OCI-LY3 (cell line): ENCODE results near the gene CECR2.
"Not testable (repeated sequence)": the region's sequence is repeated elsewhere in the genome, so short reads cannot be mapped to it uniquely, and the experiment has no call there.

Experiments used
- H2AFZ ChIP-seq: fragments of 200-600, 300-600 bp; shearing (Covaris generic); 2 replicates; pipeline ENCODE4 v1.6.0; 2014; ENCODE audit warnings: antibody characterized with exemption, low read depth, low read length
- H3K27ac ChIP-seq: fragments of 200-600, 300-600 bp; sonication (generic); 2 replicates; pipeline ENCODE4 v1.5.1; 2014; ENCODE audit warnings: mild to moderate bottlenecking, low read length, moderate library complexity, mixed read lengths
- H3K27me3 ChIP-seq: fragments of 200-600, 300-600 bp; sonication (generic); 2 replicates; pipeline ENCODE4 v1.6.1; 2014; ENCODE audit warnings: low read depth, low read length, mixed read lengths
- H3K36me3 ChIP-seq: fragments of 200-600, 300-600 bp; sonication (generic); replicated peaks from 2 replicates; pipeline ENCODE3; 2014; ENCODE audit warnings: low read depth, low read length, mixed read lengths
- H3K4me1 ChIP-seq: fragments of 300-600, 200-600 bp; sonication (generic); 2 replicates; pipeline ENCODE4 v1.6.1; 2014; ENCODE audit warnings: low read length, mixed read lengths
- H3K4me2 ChIP-seq: fragments of 200-600, 300-600 bp; sonication (generic); 2 replicates; pipeline ENCODE4 v1.6.1; 2014; ENCODE audit warnings: low read length, mixed read lengths
- H3K4me3 ChIP-seq: fragments of 300-600, 200-600 bp; sonication (generic); 2 replicates; pipeline ENCODE4 v1.5.1; 2014; ENCODE audit warnings: antibody characterized with exemption, mild to moderate bottlenecking, low read length, moderate library complexity
- H3K79me2 ChIP-seq: fragments of 300-600, 200-600 bp; shearing (Covaris generic); 2 replicates; pipeline ENCODE4 v1.6.1; 2014; ENCODE audit warnings: mild to moderate bottlenecking, low read length, mixed read lengths
- H3K9ac ChIP-seq: fragments of 300-600, 200-600 bp; shearing (Covaris generic); 2 replicates; pipeline ENCODE4 v1.6.0; 2014; ENCODE audit warnings: mild to moderate bottlenecking, low read length, moderate library complexity
- H3K9me3 ChIP-seq: fragments of 200-600, 300-600 bp; shearing (Covaris generic); 2 replicates; pipeline ENCODE4 v1.6.1; 2014; ENCODE audit warnings: low read length, mixed read lengths; ENCODE audit not compliant: insufficient read depth
- H4K20me1 ChIP-seq: fragments of 200-600, 300-600 bp; sonication (generic); 2 replicates; pipeline ENCODE4 v1.6.1; 2016; ENCODE audit warnings: low read length, mixed read lengths; ENCODE audit not compliant: insufficient read depth
- EZH2phosphoT487 ChIP-seq: fragments of 200-600 bp; shearing (Covaris generic); IDR thresholded peaks from 2 replicates; pipeline ENCODE4 v1.6.1; 2018; ENCODE audit warnings: antibody characterized with exemption, mixed run types, low read depth
- TF ChIP-seq, protein P1 (sequence below): fragments of 200-600, 300-600 bp; sonication (generic); IDR thresholded peaks from 2 replicates; pipeline ENCODE4 v1.5.1; 2014; ENCODE audit warnings: antibody characterized with exemption, low read length, low read depth

The CECR2 gene

DNA sequence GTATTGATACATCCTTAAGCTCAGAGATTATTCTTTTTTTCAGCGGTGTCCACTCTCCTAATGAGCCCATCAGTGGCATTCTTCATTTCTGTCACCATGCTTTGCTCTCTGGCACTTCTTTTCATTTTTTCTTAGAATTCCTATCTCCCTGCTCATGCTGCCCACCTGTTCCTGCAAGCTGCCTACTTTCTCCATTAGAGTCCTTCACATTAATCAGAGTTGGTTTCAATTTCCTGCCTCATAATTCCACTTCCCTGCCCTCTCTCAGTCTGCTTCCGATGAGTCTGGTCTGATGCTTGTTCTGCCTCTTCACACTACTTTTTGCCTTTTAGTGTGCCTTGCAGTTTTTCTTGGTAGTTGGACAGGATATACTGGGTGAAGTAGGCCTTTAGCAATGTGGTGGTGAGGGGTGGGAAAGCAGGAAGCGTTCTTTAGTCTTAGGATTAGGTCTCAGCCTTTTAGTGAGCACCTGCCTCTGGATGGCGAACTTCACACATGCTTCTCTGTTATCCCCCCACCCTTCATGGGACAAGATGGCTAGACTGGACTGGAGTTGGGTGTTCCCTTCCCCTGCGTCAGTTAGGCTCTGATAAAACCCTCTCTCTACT is 53.6 kb downstream of the CECR2 start:
- no peaks in the 10 kb centered on the region for H3K36me3 ChIP-seq
- no peaks in the 10 kb centered on the region for H4K20me1 ChIP-seq
- H3K27ac ChIP-seq: no peak overlapping the region
- H3K27me3 ChIP-seq: no peaks in the 10 kb centered on the region
- no peaks in the 10 kb centered on the region for H3K79me2 ChIP-seq
- no peak overlapping the region for H3K4me3 ChIP-seq
- H3K9me3 ChIP-seq: no peaks in the 10 kb centered on the region
- no peaks in the 10 kb centered on the region for H3K4me1 ChIP-seq
- no peak overlapping the region for H3K4me2 ChIP-seq
- TF ChIP-seq, protein P1, sequence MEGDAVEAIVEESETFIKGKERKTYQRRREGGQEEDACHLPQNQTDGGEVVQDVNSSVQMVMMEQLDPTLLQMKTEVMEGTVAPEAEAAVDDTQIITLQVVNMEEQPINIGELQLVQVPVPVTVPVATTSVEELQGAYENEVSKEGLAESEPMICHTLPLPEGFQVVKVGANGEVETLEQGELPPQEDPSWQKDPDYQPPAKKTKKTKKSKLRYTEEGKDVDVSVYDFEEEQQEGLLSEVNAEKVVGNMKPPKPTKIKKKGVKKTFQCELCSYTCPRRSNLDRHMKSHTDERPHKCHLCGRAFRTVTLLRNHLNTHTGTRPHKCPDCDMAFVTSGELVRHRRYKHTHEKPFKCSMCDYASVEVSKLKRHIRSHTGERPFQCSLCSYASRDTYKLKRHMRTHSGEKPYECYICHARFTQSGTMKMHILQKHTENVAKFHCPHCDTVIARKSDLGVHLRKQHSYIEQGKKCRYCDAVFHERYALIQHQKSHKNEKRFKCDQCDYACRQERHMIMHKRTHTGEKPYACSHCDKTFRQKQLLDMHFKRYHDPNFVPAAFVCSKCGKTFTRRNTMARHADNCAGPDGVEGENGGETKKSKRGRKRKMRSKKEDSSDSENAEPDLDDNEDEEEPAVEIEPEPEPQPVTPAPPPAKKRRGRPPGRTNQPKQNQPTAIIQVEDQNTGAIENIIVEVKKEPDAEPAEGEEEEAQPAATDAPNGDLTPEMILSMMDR: no peak
- no peak for TF ChIP-seq EZH2phosphoT487
- no peak overlapping the region for H2AFZ ChIP-seq
- no peak overlapping the region for H3K9ac ChIP-seq

DNA sequence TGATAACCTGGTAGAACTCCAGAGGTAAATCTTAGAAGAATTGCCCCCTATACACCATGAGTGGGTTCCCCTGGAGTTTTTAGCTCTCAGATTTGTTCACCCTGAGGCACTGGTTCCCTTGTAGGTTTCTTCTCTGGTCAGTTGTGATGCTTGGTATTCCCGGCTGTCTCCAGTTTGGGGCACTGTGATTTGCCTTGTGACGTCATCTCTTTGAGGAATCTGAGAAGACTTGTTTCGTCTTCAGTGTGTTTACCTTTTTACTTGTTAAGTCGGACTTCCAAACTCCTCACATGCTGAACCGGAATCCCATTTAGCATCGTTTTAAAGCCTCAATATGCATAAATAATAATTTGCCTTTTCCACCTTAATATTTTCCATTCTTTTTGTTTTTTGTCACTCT is 54.4 kb downstream of the CECR2 start:
- TF ChIP-seq EZH2phosphoT487: no peak
- TF ChIP-seq, protein P1: no peak
- Histone ChIP-seq H3K9ac (no peak overlapping the region), H3K27me3 (no peaks in the 10 kb centered on the region), H3K4me3 (no peak overlapping the region), H3K27ac (no peak overlapping the region), H3K4me2 (no peak overlapping the region), H3K79me2 (no peaks in the 10 kb centered on the region), H3K4me1 (no peaks in the 10 kb centered on the region), H3K9me3 (no peaks in the 10 kb centered on the region), H4K20me1 (no peaks in the 10 kb centered on the region), H2AFZ (no peak overlapping the region), H3K36me3 (no peaks in the 10 kb centered on the region)

DNA sequence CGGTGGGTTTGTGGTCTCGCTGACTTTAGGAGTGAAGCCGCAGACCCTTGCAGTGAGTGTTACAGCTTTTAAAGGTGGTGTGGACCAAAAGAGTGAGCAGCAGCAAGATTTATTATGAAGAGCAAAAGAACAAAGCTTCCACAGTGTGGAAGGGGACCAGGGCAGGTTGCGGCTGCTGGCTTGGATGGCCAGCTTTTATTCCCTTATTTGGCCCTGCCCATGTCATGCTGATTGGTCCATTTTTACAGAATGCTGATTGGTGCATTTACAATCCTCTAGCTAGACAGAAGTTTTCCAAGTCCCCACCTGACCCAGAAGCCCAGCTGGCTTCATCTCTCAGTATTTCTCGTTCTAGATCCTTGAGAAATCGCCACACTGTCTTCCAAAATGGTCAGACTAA is 58.3 kb downstream of the CECR2 start:
- H3K4me3 ChIP-seq, H3K27ac ChIP-seq, H3K9me3 ChIP-seq, H3K9ac ChIP-seq, H3K27me3 ChIP-seq, H3K4me1 ChIP-seq, H2AFZ ChIP-seq, H3K36me3 ChIP-seq, H3K4me2 ChIP-seq, H4K20me1 ChIP-seq, H3K79me2 ChIP-seq: not testable (repeated sequence)

DNA sequence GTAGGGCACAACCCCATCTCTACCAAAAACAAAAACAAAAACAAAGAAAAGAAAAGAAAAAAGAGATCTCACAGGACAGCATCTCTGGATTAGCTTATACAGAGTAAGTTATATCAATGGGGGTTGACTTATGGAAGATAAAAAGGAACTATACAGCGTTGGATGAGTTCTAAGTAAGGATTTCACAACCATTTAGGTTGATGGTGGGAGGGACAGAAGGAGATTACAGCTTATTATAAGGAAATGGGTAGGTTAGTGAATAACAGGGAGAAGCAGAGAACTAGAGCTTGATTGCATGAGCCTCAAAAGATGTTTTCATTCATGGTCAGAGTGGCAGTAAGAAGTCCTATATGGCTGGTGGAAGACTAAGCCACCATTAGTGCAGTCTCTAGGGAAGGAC is 60.3 kb downstream of the CECR2 start:
- H3K36me3 ChIP-seq: no peaks in the 10 kb centered on the region
- H3K27ac ChIP-seq: no peak overlapping the region
- H4K20me1 ChIP-seq: no peaks in the 10 kb centered on the region
- no peak overlapping the region for H2AFZ ChIP-seq
- no peaks in the 10 kb centered on the region for H3K4me1 ChIP-seq
- no peaks in the 10 kb centered on the region for H3K9me3 ChIP-seq
- no peak overlapping the region for H3K9ac ChIP-seq
- no peaks in the 10 kb centered on the region for H3K79me2 ChIP-seq
- no peak overlapping the region for H3K4me3 ChIP-seq
- TF ChIP-seq, protein P1: no peak
- no peak for TF ChIP-seq EZH2phosphoT487
- H3K4me2 ChIP-seq: no peak overlapping the region
- H3K27me3 ChIP-seq: 0 out of 2 replicates have a peak, but pooled peaks cover 3% of the 10 kb centered on the region

- H3K4me2 ChIP-seq: no peak overlapping the region
Observed at GRCh38 chr22:17430412-17430811, 61.2 kb downstream of the CECR2 start.

More at GRCh38 chr22:17430412-17430811, 61.2 kb downstream of the CECR2 start:
- Histone ChIP-seq H3K27me3 (0 out of 2 replicates have a peak, but pooled peaks cover 3% of the 10 kb centered on the region), H3K4me1 (no peaks in the 10 kb centered on the region), H3K9me3 (no peaks in the 10 kb centered on the region), H2AFZ (no peak overlapping the region), H3K36me3 (no peaks in the 10 kb centered on the region), H3K79me2 (no peaks in the 10 kb centered on the region), H3K4me3 (no peak overlapping the region), H4K20me1 (no peaks in the 10 kb centered on the region), H3K27ac (no peak overlapping the region), H3K9ac (no peak overlapping the region)
- TF ChIP-seq, protein P1: no peak
- TF ChIP-seq EZH2phosphoT487: no peak
